Epithelial cell of esophagus (primary cell): Measurements from ENCODE around the gene NHLH2.

Experiments used
- DNase-seq: peaks from one replicate; pipeline ENCODE4 v3.0.0; 2010; ENCODE audit warnings: low read depth
- H3K4me3 ChIP-seq: 2 replicates; pipeline ENCODE4 v1.5.1; 2011; ENCODE audit warnings: mild to moderate bottlenecking, low read length, control low read depth
- TF ChIP-seq, protein P1 (sequence below): IDR thresholded peaks from 2 replicates; pipeline ENCODE4 v1.5.1; 2011; ENCODE audit warnings: low read depth, mild to moderate bottlenecking, low read length, control low read depth, inconsistent platforms; ENCODE audit not compliant: insufficient read depth; ENCODE audit errors: missing control alignments

NHLH2 gene

DNA sequence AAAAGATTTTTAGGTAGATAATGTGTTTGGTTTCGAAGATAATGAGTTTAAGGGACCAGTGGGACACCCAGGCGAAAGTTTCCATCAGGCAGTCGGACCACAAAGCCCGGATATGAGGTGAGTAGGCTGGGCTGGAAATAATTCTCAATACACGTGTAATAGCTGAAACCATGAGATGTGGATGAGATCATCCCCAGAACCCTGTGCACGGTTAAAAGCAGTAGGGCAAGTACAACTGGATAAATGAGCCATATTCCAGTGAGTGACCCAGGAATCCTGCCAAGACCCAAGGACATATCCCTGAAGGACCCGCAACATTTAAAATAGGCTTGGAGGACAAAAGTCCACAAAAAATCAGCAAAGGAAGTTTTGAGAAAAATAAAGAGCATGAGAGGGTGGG is 21.5 kb upstream of the NHLH2 start:
- no peak overlapping the region for H3K4me3 ChIP-seq
- peak; percentile 87 for DNase-seq
- TF ChIP-seq, protein P1, sequence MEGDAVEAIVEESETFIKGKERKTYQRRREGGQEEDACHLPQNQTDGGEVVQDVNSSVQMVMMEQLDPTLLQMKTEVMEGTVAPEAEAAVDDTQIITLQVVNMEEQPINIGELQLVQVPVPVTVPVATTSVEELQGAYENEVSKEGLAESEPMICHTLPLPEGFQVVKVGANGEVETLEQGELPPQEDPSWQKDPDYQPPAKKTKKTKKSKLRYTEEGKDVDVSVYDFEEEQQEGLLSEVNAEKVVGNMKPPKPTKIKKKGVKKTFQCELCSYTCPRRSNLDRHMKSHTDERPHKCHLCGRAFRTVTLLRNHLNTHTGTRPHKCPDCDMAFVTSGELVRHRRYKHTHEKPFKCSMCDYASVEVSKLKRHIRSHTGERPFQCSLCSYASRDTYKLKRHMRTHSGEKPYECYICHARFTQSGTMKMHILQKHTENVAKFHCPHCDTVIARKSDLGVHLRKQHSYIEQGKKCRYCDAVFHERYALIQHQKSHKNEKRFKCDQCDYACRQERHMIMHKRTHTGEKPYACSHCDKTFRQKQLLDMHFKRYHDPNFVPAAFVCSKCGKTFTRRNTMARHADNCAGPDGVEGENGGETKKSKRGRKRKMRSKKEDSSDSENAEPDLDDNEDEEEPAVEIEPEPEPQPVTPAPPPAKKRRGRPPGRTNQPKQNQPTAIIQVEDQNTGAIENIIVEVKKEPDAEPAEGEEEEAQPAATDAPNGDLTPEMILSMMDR = no peak

GRCh38 chr1:115854005-115854404 is 13.1 kb upstream of the NHLH2 start:
- TF ChIP-seq, protein P1 = no peak
- no peak overlapping the region for H3K4me3 ChIP-seq
- no peak for DNase-seq

GRCh38 chr1:115850937-115851336 is 10.0 kb upstream of the NHLH2 start:
- DNase-seq = no peak

DNA sequence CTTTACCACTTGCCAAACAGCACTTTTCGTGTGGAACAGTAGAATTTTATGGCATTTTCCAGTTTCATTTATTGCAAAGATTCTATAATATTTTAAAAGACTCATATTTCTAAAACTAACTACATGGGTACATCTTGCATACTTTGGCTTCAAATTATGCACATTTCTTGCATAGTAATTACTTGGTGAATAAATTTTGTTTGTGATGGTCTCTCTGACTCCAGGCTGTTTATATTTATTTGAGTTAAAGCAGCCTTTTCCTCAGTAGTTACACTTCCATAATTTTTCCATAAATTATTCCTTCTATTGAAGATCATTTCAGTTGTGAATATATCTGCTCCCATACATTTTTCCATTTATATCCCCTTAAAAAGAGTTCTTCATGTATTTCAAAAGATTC is 6.9 kb upstream of the NHLH2 start:
- no peak overlapping the region for H3K4me3 ChIP-seq
- TF ChIP-seq, protein P1 = no peak
- DNase-seq = no peak

More at GRCh38 chr1:115850937-115851336, 10.0 kb upstream of the NHLH2 start:
- H3K4me3 ChIP-seq = no peak overlapping the region
- TF ChIP-seq, protein P1 = no peak

- TF ChIP-seq, protein P1 = no peak
- no peak overlapping the region for H3K4me3 ChIP-seq
- no peak for DNase-seq
These were observed 2.0 kb upstream of the NHLH2 start for GRCh38 chr1:115842948-115843347.

DNA sequence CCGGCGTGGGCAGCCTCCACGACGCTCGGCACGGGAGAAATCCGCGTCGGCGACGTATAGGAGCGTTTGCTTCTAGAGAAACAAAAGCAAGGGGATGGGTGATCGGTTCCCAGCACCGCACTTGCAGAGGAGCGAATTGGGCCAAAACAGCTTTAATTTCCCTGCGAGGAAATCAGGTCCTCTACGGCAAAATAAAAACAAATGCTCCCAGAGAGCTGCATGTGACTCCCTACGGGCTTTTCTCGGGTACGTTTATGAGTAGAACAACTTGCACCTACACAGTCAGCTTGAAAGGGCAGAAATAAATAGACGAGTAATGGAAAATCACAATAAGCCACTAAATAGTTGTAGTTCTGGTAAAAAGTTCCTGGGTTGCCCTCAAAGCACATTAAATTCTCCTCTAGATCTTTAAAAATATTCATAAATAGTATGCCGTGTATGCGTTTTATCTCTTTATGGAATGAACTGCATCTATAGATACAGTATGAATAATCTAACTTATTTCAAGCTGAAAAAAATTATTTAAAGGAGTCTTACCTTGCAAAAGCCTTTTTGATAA is 1.2 kb downstream of the NHLH2 start:
- peak overlapping the region; percentile 51 for H3K4me3 ChIP-seq
- peak; percentile 19 for DNase-seq
- TF ChIP-seq, protein P1 = no peak

DNA sequence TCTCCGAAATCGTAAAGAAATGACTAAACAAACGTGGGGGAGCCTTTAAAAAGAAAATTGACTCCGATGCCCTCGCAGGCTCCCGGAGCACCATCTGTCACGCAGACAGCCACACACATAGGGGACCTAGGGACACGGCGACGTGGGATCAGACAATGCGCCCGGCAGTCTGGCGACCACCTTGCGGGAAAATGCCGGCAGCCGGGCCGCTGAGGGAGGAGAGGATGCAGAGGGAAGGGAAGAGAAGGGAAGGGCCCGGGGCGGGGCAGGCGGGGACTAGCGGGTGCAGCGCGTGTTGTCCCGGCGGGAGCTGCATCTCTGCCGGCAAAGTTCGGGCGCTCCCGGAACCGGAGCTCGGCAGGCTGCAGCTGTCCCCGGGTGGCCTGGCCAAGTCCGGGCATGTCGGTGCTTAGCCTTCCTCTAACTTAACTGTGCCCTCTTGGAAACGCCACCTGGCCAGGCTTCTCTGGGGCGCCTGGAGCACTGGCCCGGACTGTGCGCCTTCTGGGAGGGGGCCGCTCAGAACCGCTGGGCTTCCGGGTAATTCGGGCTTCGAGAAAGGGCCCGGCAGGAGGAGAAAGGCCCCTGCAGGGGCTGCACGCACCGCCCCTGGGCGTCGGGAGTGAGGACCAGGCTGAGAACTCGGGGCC is 1.8 kb downstream of the NHLH2 start:
- TF ChIP-seq, protein P1 = no peak
- peak overlapping the region; percentile 51 for H3K4me3 ChIP-seq
- DNase-seq = peak; percentile 85
